Measurements from ENCODE around the gene MACF1.

DNA sequence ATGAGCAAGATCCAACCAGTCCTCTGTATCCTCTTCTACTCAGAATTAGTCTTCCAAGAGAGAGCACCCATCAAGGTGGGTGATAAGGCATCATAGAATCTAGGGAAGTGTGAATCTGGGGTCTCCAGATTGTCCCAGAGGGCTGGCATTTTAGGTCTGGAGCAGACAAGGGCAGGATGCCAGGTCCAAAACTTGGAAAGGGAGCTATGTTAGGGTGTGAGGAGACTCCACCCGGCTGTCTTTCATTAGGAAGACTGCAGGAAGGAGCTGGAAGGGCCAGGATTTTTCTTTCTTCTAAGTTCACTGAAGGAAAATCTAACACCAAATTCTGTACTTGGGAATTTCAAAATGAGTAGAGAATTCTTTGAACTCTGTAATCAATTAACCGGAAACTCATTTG lies 200.9 kb downstream of the MACF1 start:
- no peak for TF ChIP-seq CTCF (IDR thresholded peaks at IDR 0.05)
- TF ChIP-seq POLR2A (IDR thresholded peaks at IDR 0.05) = no peak
